NCI-H524 (cell line): Measurements from ENCODE around the gene ALG8.
A peak's percentile ranks its signal among the peaks of the same experiment; 100 is the strongest.
"Not testable (repeated sequence)": the region's sequence is repeated elsewhere in the genome, so short reads cannot be mapped to it uniquely, and the experiment has no call there.

Experiments
- DNase-seq, 2 experiments: peaks; one replicate each; lab custom pipeline; 2025; lab: John Stamatoyannopoulos, UW

Gene ALG8

GRCh38 chr11:78100676-78101472, 38.6 kb downstream of the ALG8 start:
- DNase-seq = peak in 1 of 2 experiments; percentile 30

GRCh38 chr11:78100261-78100660, 39.2 kb downstream of the ALG8 start:
- no peak for DNase-seq

- DNase-seq = no peak
These were observed 39.8 kb downstream of the ALG8 start for GRCh38 chr11:78099666-78100065.

- DNase-seq = no peak
These were observed 41.6 kb downstream of the ALG8 start for GRCh38 chr11:78097666-78098385.

GRCh38 chr11:78094250-78094649, 45.2 kb downstream of the ALG8 start:
- DNase-seq = no peak

GRCh38 chr11:78086521-78087074, 52.8 kb downstream of the ALG8 start:
- peak in 1 of 2 experiments; percentile 12 for DNase-seq

DNA sequence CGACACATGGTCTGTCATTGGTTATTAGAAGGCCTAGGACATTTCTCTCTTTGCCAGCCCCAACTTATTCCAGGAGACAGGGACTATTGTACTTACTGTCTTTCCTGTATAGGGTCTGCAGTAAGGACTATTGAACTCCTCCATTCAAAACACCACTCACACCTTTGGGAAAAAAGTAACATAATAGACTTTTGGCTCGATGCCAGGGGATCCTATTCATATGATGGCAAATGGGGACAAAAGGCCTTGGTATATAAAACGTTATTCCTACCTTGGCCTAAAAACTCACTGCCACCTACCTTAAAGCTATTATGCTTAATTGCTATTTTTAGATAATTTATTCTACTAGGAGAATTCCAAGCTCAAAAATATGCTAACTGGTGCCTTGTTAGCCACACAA, 53.5 kb downstream of the ALG8 start:
- no peak for DNase-seq

DNA sequence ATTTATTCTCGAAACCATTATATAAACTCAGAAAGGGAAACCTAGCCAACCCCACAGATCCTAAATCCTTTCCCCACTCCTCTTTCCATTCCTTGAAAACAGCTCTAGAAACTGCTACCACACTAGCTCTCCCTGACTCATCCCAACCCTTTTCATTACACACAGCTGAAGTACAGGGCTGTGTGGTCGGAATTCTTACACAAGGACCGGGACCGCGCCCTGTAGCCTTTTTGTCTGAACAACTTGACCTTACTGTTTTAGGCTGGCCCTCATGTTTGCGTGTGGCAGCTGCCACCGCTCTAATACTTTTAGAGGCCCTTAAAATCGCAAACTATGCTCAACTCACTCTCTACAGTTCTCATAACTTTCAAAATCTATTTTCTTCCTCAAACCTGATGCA, 54.9 kb downstream of the ALG8 start:
- not testable (repeated sequence) for DNase-seq

DNA sequence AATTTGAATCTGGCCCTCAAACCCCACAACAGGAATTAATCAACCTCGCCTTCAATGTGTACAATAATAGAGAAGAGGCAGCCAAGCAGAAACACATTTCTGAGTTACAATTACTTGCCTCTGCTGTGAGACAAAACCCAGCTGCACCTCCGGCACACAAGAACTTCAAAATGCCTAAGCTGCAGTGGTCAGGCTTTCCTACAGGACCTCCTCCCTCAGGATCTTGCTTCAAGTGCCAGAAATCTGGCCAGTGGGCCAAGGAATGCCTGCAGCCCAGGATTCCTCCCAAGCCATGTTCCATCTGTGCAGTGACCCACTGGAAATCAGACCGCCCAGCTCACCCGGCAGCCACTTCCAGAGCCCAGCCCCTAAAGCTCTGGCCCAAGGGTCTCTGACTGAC, 56.4 kb downstream of the ALG8 start:
- DNase-seq = no peak

DNA sequence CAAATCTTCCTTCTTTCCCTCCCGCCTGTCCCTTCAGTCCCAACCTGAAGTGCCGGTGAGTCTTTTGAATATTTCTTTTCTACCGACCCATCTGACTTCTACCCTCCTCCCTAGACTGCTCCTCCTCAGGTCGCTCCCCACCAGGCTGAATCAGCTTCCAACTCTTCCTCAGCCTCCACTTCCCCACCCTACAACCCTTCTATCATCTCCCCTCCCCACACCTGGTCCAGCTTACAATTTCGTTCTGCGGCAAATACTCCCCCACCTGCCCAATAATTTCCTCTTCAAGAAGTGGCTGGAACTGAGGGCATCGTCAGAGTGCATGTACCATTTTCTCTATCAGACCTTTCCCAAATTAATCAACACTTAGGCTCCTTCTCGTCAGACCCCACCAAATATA, 57.3 kb downstream of the ALG8 start:
- DNase-seq = no peak

- no peak for DNase-seq
These were observed 57.8 kb downstream of the ALG8 start for GRCh38 chr11:78081583-78081982.

GRCh38 chr11:78080818-78081495, 58.5 kb downstream of the ALG8 start:
- no peak for DNase-seq

DNA sequence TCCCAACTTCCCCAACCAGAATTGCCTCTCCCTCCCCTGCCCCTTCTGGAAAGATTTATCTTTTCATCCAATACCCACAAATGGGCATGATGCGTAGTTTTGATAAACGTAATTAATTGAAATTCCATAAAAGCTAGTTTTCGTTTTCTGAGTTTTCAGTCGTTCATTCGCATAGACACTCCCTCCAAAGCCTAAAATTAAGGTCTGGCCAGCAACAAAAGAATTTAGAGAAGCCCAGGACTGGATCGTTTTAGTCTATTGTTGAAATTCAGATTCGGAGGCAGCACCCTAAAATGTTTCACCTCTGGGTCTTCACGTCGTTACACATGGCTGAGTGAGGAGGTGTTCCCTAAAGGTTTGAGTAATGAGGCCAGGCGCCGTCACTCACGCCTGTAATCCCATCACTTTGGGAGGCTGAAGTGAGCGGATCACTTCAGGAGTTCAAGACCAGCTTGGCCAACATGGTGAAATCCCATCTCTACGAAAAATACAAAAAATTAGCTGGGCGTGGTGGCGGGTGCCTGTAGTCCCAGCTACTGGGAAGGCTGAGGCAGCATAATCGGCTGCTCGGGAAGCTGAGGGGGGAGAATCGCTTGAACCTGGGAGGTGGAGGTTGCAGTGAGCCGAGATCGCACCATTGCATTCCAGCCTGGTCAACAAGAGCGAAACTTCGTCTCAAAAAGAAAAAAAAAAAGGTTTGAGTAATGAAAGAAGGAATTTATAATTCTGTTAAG, 59.2 kb downstream of the ALG8 start:
- no peak for DNase-seq

- DNase-seq = peak; percentile 60 to 74
These were observed 60.0 kb downstream of the ALG8 start, which contains the start of gene NDUFC2 for GRCh38 chr11:78079232-78080083. Gene NDUFC2 (minus strand): TSS chr11:78079862. CDS start chr11:78079744, 118 bp downstream.

DNA sequence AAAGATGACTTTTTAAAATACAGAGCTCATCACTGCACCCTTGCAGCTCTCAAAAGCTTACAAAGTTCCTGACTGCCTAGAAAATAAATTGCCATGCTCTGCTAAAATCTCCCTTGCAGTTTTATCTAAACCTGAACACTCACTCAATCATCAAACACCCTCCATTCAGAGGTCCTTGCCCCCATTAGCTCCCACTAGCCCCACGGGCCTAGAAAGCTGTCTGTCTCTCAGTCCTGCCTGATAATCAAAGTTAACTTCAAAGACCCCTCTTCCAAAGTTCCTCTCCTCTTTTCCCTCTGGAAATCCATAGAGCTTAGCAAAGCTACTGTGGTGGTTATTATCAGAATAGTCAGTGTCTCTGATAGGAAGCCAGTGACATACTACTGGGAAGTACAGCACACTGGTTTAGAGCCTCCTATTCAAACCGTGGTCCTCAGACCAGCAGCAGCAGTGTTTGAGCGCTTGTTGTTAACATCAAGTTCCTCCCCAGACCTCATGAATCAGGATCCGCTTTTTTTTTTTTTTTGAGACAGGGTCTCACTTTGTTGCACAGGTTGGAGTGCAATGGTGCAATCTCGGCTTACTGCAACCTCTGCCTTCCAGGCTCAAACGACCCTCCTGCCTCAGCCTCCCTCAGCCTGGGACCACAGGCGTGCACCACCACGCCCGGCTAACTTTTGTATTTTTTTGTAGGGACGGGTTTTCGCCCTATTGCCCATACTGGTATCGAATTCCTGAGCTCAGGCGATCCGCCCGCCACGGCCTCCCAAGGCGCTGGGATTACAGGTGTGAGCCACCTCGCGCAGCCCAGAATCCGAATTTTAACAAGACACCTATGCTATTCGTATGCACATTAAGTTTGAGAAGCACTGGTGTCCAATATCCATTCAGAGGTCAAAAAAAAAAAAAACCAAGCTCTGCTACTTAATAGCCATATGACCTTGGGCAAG, 60.9 kb downstream of the ALG8 start:
- DNase-seq = no peak

- DNase-seq = not testable (repeated sequence)
These were observed 61.8 kb downstream of the ALG8 start for GRCh38 chr11:78077592-78077991.

- no peak for DNase-seq
These were observed 62.6 kb downstream of the ALG8 start for GRCh38 chr11:78076733-78077403.

- DNase-seq = no peak
These were observed 64.7 kb downstream of the ALG8 start for GRCh38 chr11:78074756-78075155.

GRCh38 chr11:78072455-78072854, 67.0 kb downstream of the ALG8 start:
- no peak for DNase-seq
